Neutrophil (primary cell): ENCODE results near the gene TSHZ2.

ENCODE experiments used
- H3K27ac ChIP-seq: fragments of 200-600 bp; sonication (generic); 2 replicates; pipeline ENCODE4 v1.5.1; 2016; ENCODE audit warnings: mild to moderate bottlenecking, moderate library complexity
- H3K27me3 ChIP-seq: fragments of 200-600 bp; sonication (generic); 2 replicates; pipeline ENCODE4 v1.6.0; 2016; ENCODE audit warnings: mild to moderate bottlenecking
- H3K36me3 ChIP-seq: fragments of 200-600 bp; sonication (generic); 2 replicates; pipeline ENCODE4 v1.5.1; 2017
- H3K4me1 ChIP-seq, 2 experiments: fragments of 200-600 bp in 1 of 2; sonication (generic) in 1 of 2; 1 replicate in 1 of 2; 2 replicates in 1 of 2; pipeline versions ENCODE4 v1.5.1 to v1.6.1; 2013 to 2016; ENCODE audit warnings: low read depth in 1 of 2, low read length in 1 of 2, mild to moderate bottlenecking in 1 of 2, moderate library complexity in 1 of 2; ENCODE audit not compliant: control insufficient read depth in 1 of 2, insufficient read depth in 1 of 2
- H3K4me3 ChIP-seq, 2 experiments: fragments of 200-600 bp in 1 of 2; sonication (generic) in 1 of 2; 1 replicate in 1 of 2; 2 replicates in 1 of 2; pipeline ENCODE4 v1.5.1; 2013 to 2016; ENCODE audit warnings: low read depth in 1 of 2, low read length in 1 of 2, mild to moderate bottlenecking in 1 of 2, moderate library complexity in 1 of 2
- H3K9me3 ChIP-seq: fragments of 200-600 bp; sonication (generic); 2 replicates; pipeline ENCODE4 v1.5.1; 2016
- TF ChIP-seq, protein P1 (sequence below): fragments of 200-600 bp; sonication (generic); IDR thresholded peaks from 2 replicates; pipeline ENCODE4 v1.5.1; 2016; ENCODE audit warnings: antibody characterized with exemption

The TSHZ2 gene

DNA sequence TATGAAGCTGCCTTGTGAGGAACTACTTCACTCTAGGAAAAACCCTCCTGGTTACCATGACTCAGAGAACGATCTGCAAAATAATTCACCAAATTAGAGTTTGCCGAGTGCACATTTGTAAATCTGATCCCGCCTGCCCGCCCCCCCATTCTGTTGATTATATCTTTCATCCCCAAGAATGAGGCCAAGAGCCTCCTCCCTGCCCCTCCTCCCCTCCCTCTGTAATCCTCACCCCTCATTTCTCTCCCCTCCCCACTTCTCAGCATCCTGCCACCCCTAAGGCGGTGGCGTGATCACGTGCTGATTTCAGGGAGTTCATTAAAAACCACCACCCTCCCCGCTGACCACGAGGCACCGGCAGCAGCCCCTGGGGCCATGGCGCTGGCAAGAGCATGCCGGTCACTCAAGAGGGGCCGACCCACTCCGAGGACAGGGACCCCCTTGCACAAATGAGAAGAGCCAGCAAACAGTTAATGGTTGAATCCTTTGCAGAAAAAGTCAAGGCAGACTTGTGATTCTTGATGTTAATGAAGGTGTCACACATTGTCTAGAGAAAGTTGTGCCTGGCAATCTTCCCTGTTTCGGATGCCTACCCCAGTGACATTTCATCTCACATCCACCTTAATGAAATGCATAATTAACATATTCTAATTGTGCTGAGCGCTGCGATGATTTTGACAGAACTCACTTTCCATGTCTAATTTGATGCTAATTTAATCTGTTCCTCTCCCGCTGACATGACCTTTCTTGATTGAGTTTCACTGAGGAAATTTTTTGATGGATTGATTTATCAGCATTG, 373.6 kb downstream of the TSHZ2 start:
- Histone ChIP-seq H3K27me3 (no peaks in the 10 kb centered on the region), H3K36me3 (no peaks in the 10 kb centered on the region), H3K4me1 (peaks cover 4 to 14% of the 10 kb centered on the region in 2 experiments), H3K4me3 (no peak overlapping the region), H3K9me3 (no peaks in the 10 kb centered on the region), H3K27ac (no peak overlapping the region)
- TF ChIP-seq, protein P1, sequence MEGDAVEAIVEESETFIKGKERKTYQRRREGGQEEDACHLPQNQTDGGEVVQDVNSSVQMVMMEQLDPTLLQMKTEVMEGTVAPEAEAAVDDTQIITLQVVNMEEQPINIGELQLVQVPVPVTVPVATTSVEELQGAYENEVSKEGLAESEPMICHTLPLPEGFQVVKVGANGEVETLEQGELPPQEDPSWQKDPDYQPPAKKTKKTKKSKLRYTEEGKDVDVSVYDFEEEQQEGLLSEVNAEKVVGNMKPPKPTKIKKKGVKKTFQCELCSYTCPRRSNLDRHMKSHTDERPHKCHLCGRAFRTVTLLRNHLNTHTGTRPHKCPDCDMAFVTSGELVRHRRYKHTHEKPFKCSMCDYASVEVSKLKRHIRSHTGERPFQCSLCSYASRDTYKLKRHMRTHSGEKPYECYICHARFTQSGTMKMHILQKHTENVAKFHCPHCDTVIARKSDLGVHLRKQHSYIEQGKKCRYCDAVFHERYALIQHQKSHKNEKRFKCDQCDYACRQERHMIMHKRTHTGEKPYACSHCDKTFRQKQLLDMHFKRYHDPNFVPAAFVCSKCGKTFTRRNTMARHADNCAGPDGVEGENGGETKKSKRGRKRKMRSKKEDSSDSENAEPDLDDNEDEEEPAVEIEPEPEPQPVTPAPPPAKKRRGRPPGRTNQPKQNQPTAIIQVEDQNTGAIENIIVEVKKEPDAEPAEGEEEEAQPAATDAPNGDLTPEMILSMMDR: no peak

DNA sequence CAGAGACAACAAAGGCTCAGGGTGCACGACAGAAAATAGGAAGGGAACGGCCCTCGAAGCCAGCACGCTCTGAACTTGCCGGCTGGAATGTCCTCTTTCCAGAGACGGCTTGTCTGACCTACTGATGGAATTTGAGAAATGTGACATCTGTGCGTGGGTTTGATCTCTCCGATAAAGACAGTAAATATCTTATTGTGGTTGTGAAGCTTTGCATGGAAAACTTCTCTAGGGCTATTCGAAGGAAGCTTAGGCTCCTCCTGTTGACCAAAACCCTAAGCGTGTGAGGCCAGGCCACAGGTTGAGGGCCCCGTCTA, 374.1 kb downstream of the TSHZ2 start:
- TF ChIP-seq, protein P1: no peak
- H3K27me3 ChIP-seq: no peaks in the 10 kb centered on the region
- H3K4me3 ChIP-seq: no peak overlapping the region
- H3K4me1 ChIP-seq: peaks cover 4 to 8% of the 10 kb centered on the region in 2 experiments
- H3K36me3 ChIP-seq: no peaks in the 10 kb centered on the region
- H3K27ac ChIP-seq: no peak overlapping the region
- no peaks in the 10 kb centered on the region for H3K9me3 ChIP-seq

DNA sequence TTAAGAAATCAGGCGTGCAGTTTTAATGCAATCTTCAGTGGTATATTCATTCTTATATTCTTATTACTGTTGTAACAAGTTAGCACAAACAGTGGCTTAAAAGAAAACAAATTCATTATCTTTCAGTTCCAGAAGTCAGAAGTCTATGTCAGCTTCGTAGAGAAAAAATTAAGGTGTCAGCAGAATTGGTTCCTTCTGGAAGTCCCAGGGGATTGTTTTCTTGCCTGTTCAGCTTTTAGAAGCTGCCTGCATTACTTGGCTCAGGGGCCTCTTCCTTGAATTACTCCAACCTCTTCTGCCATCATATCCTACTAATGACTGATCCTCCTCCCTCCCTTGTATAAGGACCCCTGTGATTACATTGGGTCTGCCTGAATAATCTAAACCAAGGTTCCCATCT, 377.6 kb downstream of the TSHZ2 start:
- Histone ChIP-seq H3K27ac (no peak overlapping the region), H3K36me3 (no peaks in the 10 kb centered on the region), H3K27me3 (no peaks in the 10 kb centered on the region), H3K4me1 (peaks cover 14 to 24% of the 10 kb centered on the region in 2 experiments), H3K4me3 (no peak overlapping the region), H3K9me3 (no peaks in the 10 kb centered on the region)
- TF ChIP-seq, protein P1: no peak

DNA sequence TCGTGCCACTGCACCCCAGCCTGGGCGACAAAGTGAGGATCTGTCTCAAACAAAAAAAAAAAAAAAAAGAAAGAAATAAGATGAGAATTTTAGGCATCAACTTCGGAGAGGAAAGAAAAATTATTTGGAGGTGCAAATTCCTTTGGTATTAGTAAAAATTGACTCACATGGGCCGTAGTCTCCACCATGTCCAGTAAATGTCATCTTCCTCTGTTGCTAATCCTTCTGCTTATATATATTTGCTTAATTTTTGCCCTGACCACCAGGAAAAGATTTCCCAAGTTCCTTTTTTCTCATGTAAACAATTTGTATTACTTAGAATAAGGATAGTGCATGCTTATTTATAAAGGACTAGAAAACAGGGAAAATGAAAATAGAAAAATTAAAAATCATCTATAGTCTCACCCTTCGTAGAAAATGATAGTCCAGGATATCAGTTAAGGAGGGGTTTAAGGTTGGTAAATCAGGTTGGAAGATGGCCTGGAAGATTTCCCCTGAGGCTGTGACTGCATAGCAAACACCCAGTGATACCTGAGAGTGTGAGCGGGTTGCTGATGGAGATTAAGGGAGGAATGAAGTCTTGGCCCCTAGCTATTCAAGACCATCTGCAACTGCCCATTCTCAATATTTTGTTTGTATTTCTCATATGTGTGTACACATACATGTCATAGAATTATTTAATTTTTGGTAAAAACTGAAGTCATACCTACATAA, 380.7 kb downstream of the TSHZ2 start:
- H3K27ac ChIP-seq: no peak overlapping the region
- peaks cover 5% of the 10 kb centered on the region for H3K9me3 ChIP-seq
- no peak overlapping the region for H3K4me3 ChIP-seq
- H3K4me1 ChIP-seq: peaks cover 10 to 17% of the 10 kb centered on the region in 2 experiments
- H3K27me3 ChIP-seq: no peaks in the 10 kb centered on the region
- TF ChIP-seq, protein P1: no peak
- no peaks in the 10 kb centered on the region for H3K36me3 ChIP-seq

DNA sequence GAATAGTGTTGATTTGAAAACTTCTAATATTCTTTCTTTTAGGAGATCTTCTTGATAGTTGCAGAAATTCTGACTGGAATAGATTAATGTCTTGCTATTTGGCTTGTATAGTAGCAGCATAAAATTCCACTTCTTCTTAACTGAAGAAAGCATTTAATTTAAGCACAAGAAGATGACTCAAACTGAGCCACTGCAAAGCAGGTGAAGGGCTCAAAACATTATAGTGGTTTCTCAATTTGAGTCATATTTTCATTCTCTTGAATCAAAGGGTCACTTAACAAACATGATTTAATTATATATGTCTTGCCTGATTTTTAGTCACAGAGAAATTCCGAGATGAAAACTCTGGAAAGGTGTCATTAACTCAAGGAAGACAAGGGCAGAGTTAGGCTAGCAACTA, 382.2 kb downstream of the TSHZ2 start:
- H3K4me3 ChIP-seq: no peak overlapping the region
- TF ChIP-seq, protein P1: no peak
- no peak overlapping the region for H3K27ac ChIP-seq
- H3K27me3 ChIP-seq: no peaks in the 10 kb centered on the region
- H3K36me3 ChIP-seq: no peaks in the 10 kb centered on the region
- H3K9me3 ChIP-seq: peaks cover 5% of the 10 kb centered on the region
- H3K4me1 ChIP-seq: peaks cover 10 to 17% of the 10 kb centered on the region in 2 experiments
